ENCODE results near the gene RFLNA. TPM values are rescaled to one million over a fixed set of nuclear protein-coding genes. Genes with fewer than 3 reads are reported as not detected.

RFLNA gene
- total and polyA plus RNA-seq, 2 experiments from 2014 or later: 1.2 to 4.6 TPM

- Histone ChIP-seq H3K4me3 (no peak overlapping the region), H3K9me3 (ENCODE audit: low read depth) (no peaks in the 10 kb centered on the region), H3K9me2 (ENCODE audit: insufficient read depth) (no peaks in the 10 kb centered on the region), H3K36me3 (ENCODE audit: low read depth) (peaks cover 70% of the 10 kb centered on the region), H3F3A (ENCODE audit: insufficient read depth) (peaks cover 22% of the 10 kb centered on the region; the same call in 1 of the 2 replicates), H2AFZ (no peak overlapping the region), H3K4me1 (ENCODE audit: insufficient read depth) (no peaks in the 10 kb centered on the region), H3K79me2 (ENCODE audit: insufficient read depth) (peaks cover 89% of the 10 kb centered on the region), H3K9ac (no peak overlapping the region), H3K4me2 (ENCODE audit: unreplicated experiment) (no peak overlapping the region), H4K20me1 (ENCODE audit: insufficient read depth) (no peaks in the 10 kb centered on the region), H3K27ac (no peak overlapping the region), H3K27me3 (replicated peaks; ENCODE audit: insufficient read depth) (no peaks in the 10 kb centered on the region)
- in situ Hi-C loops (cut with MboI): no loop called here
- no peak for TF ChIP-seq EZH2phosphoT487 (IDR thresholded peaks at IDR 0.05; ENCODE audit: insufficient read depth, low read depth)
- TF ChIP-seq EZH2 (IDR thresholded peaks at IDR 0.05; ENCODE audit: insufficient read depth, poor library complexity, severe bottlenecking): no peak
- WGBS, 2 experiments (ENCODE audit: low coverage in 1 of 2, low lambda C conversion rate in 2 of 2, missing lambda C conversion rate in 2 of 2): 80% methylated on average over 7 of the region's 7 CpGs
- DNase-seq: no peak
Observed at GRCh38 chr12:124351422-124351821, 56.5 kb downstream of the RFLNA start.

- no peaks in the 10 kb centered on the region for H3K27me3 ChIP-seq (replicated peaks; ENCODE audit: insufficient read depth)
- H3K4me1 ChIP-seq (ENCODE audit: insufficient read depth): no peaks in the 10 kb centered on the region
- H3K9me3 ChIP-seq (ENCODE audit: low read depth): no peaks in the 10 kb centered on the region
- H3K79me2 ChIP-seq (ENCODE audit: insufficient read depth): peaks cover 91% of the 10 kb centered on the region
- H3K4me3 ChIP-seq: no peak overlapping the region
- H4K20me1 ChIP-seq (ENCODE audit: insufficient read depth): no peaks in the 10 kb centered on the region
- H3K27ac ChIP-seq: no peak overlapping the region
- no peak overlapping the region for H3K9ac ChIP-seq
- H3K4me2 ChIP-seq (ENCODE audit: unreplicated experiment): no peak overlapping the region
- DNase-seq: no peak
- H2AFZ ChIP-seq: no peak overlapping the region
- peaks cover 69% of the 10 kb centered on the region for H3K36me3 ChIP-seq (ENCODE audit: low read depth)
- in situ Hi-C loops (cut with MboI): no loop called here
- H3F3A ChIP-seq (ENCODE audit: insufficient read depth): peaks cover 22% of the 10 kb centered on the region; the same call in 1 of the 2 replicates
- no peaks in the 10 kb centered on the region for H3K9me2 ChIP-seq (ENCODE audit: insufficient read depth)
- TF ChIP-seq EZH2 (IDR thresholded peaks at IDR 0.05; ENCODE audit: insufficient read depth, poor library complexity, severe bottlenecking) (no peak), EZH2phosphoT487 (IDR thresholded peaks at IDR 0.05; ENCODE audit: insufficient read depth, low read depth) (no peak)
Observed at GRCh38 chr12:124352257-124352656, 57.4 kb downstream of the RFLNA start.

- in situ Hi-C loops (cut with MboI): no loop called here
Observed at GRCh38 chr12:124352839-124353238, 57.9 kb downstream of the RFLNA start.

GRCh38 chr12:124354400-124354799, 59.5 kb downstream of the RFLNA start:
- in situ Hi-C loops (cut with MboI): no loop called here

More at GRCh38 chr12:124352839-124353238, 57.9 kb downstream of the RFLNA start:
- Histone ChIP-seq H3K9me2 (ENCODE audit: insufficient read depth) (no peaks in the 10 kb centered on the region), H3K4me2 (ENCODE audit: unreplicated experiment) (no peak overlapping the region), H3K79me2 (ENCODE audit: insufficient read depth) (peaks cover 91% of the 10 kb centered on the region), H3K4me3 (no peak overlapping the region), H4K20me1 (ENCODE audit: insufficient read depth) (no peaks in the 10 kb centered on the region), H3F3A (ENCODE audit: insufficient read depth) (peaks cover 22% of the 10 kb centered on the region; the same call in 1 of the 2 replicates), H3K27me3 (replicated peaks; ENCODE audit: insufficient read depth) (no peaks in the 10 kb centered on the region), H3K27ac (no peak overlapping the region), H3K36me3 (ENCODE audit: low read depth) (peaks cover 66% of the 10 kb centered on the region), H3K4me1 (ENCODE audit: insufficient read depth) (no peaks in the 10 kb centered on the region), H3K9me3 (ENCODE audit: low read depth) (no peaks in the 10 kb centered on the region), H2AFZ (no peak overlapping the region), H3K9ac (no peak overlapping the region)
- no peak for TF ChIP-seq EZH2 (IDR thresholded peaks at IDR 0.05; ENCODE audit: insufficient read depth, poor library complexity, severe bottlenecking)
- no peak for TF ChIP-seq EZH2phosphoT487 (IDR thresholded peaks at IDR 0.05; ENCODE audit: insufficient read depth, low read depth)
- no peak for DNase-seq
- 57 to 65% methylated on average over 9 of the region's 9 CpGs for WGBS, 2 experiments (ENCODE audit: low coverage in 1 of 2, low lambda C conversion rate in 2 of 2, missing lambda C conversion rate in 2 of 2)

GRCh38 chr12:124356221-124356620, 61.3 kb downstream of the RFLNA start:
- 96 to 99% methylated on average over 5 of the region's 5 CpGs for WGBS, 2 experiments (ENCODE audit: low coverage in 1 of 2, low lambda C conversion rate in 2 of 2, missing lambda C conversion rate in 2 of 2)

More at GRCh38 chr12:124354400-124354799, 59.5 kb downstream of the RFLNA start:
- H3K27me3 ChIP-seq (replicated peaks; ENCODE audit: insufficient read depth): no peaks in the 10 kb centered on the region
- no peak overlapping the region for H3K9ac ChIP-seq
- H3F3A ChIP-seq (ENCODE audit: insufficient read depth): peaks cover 22% of the 10 kb centered on the region; the same call in 1 of the 2 replicates
- H3K27ac ChIP-seq: no peak overlapping the region
- H3K36me3 ChIP-seq (ENCODE audit: low read depth): peaks cover 70% of the 10 kb centered on the region
- H4K20me1 ChIP-seq (ENCODE audit: insufficient read depth): no peaks in the 10 kb centered on the region
- H3K4me2 ChIP-seq (ENCODE audit: unreplicated experiment): no peak overlapping the region
- 85 to 90% methylated on average over 7 to 12 of the region's 13 CpGs for WGBS, 2 experiments (ENCODE audit: low coverage in 1 of 2, low lambda C conversion rate in 2 of 2, missing lambda C conversion rate in 2 of 2)
- no peaks in the 10 kb centered on the region for H3K9me3 ChIP-seq (ENCODE audit: low read depth)
- H3K4me1 ChIP-seq (ENCODE audit: insufficient read depth): no peaks in the 10 kb centered on the region
- no peak overlapping the region for H2AFZ ChIP-seq
- H3K4me3 ChIP-seq: no peak overlapping the region
- H3K79me2 ChIP-seq (ENCODE audit: insufficient read depth): peaks cover 95% of the 10 kb centered on the region
- DNase-seq: no peak
- no peak for TF ChIP-seq EZH2 (IDR thresholded peaks at IDR 0.05; ENCODE audit: insufficient read depth, poor library complexity, severe bottlenecking)
- TF ChIP-seq EZH2phosphoT487 (IDR thresholded peaks at IDR 0.05; ENCODE audit: insufficient read depth, low read depth): no peak
- no peaks in the 10 kb centered on the region for H3K9me2 ChIP-seq (ENCODE audit: insufficient read depth)

More at GRCh38 chr12:124356221-124356620, 61.3 kb downstream of the RFLNA start:
- Histone ChIP-seq H2AFZ (no peak overlapping the region), H3F3A (ENCODE audit: insufficient read depth) (peaks cover 22% of the 10 kb centered on the region; the same call in 1 of the 2 replicates), H3K4me1 (ENCODE audit: insufficient read depth) (no peaks in the 10 kb centered on the region), H4K20me1 (ENCODE audit: insufficient read depth) (no peaks in the 10 kb centered on the region), H3K4me2 (ENCODE audit: unreplicated experiment) (no peak overlapping the region), H3K4me3 (no peak overlapping the region), H3K9ac (no peak overlapping the region), H3K27me3 (replicated peaks; ENCODE audit: insufficient read depth) (no peaks in the 10 kb centered on the region), H3K36me3 (ENCODE audit: low read depth) (peaks cover 56% of the 10 kb centered on the region; the same call in 1 of the 2 replicates), H3K9me3 (ENCODE audit: low read depth) (no peaks in the 10 kb centered on the region), H3K27ac (no peak overlapping the region), H3K79me2 (ENCODE audit: insufficient read depth) (peaks cover 99% of the 10 kb centered on the region), H3K9me2 (ENCODE audit: insufficient read depth) (no peaks in the 10 kb centered on the region)
- DNase-seq: no peak
- in situ Hi-C loops (cut with MboI): no loop called here
- TF ChIP-seq EZH2phosphoT487 (IDR thresholded peaks at IDR 0.05; ENCODE audit: insufficient read depth, low read depth) (no peak), EZH2 (IDR thresholded peaks at IDR 0.05; ENCODE audit: insufficient read depth, poor library complexity, severe bottlenecking) (no peak)
